ENCODE results near the gene PIK3R2.

DNA sequence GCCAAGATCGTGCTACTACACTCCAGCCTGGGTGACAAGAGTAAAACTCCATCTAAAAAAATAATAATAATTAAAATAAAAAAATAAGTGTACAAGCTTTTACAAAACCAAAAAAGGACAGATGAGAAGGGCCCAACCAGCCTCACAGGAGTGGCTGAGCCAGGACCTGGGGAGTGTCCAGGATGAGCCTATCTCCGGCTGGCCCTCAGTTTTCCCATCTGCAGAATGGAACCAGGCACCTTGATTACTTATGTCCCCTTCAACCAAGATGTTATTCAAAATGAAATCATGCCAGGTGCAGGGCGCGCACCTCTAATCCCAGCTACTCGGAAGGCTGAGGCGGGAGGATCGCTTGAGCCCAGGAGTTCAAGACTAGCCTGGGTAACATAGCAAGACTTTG is 11.1 kb downstream of the PIK3R2 start:
- TF ChIP-seq CTCF (IDR thresholded peaks at IDR 0.05): no peak
- no peak for TF ChIP-seq POLR2A (IDR thresholded peaks at IDR 0.05)
